GM23338 (cell line): Measurements from ENCODE around the gene ONECUT3. TPM values are rescaled to one million over a fixed set of nuclear protein-coding genes. Genes with fewer than 3 reads are reported as not detected.

Source experiments
- ATAC-seq: fragments of 200-7000 bp; cut with Tn5 transposase; 3 replicates; pipeline ENCODE4 v1.9.1; 2020
- DNase-seq: peaks from one replicate; pipeline ENCODE4 v3.0.0-alpha.2; 2015; ENCODE audit warnings: low spot score
- H2AFZ ChIP-seq: fragments of 200-600 bp; sonication (generic); 2 replicates; pipeline ENCODE4 v1.8.0; 2016; ENCODE audit warnings: antibody characterized with exemption, mild to moderate bottlenecking, moderate library complexity
- H3F3A ChIP-seq: fragments of 200-600 bp; sonication (generic); replicated peaks from 2 replicates; pipeline ENCODE4 v1.8.0; 2017; ENCODE audit warnings: antibody characterized with exemption, mixed run types, low read depth
- H3K27ac ChIP-seq: fragments of 200-600 bp; sonication (generic); 2 replicates; pipeline ENCODE4 v1.6.1; 2016; ENCODE audit warnings: low read depth
- H3K27me3 ChIP-seq: fragments of 200-600 bp; sonication (generic); 2 replicates; pipeline ENCODE4 v1.8.0; 2016; ENCODE audit warnings: mild to moderate bottlenecking, mixed run types, moderate library complexity; ENCODE audit not compliant: insufficient read depth
- H3K36me3 ChIP-seq: fragments of 200-600 bp; sonication (generic); 2 replicates; pipeline ENCODE4 v1.8.0; 2016; ENCODE audit warnings: mild to moderate bottlenecking; ENCODE audit not compliant: insufficient read depth
- H3K4me1 ChIP-seq: fragments of 200-600 bp; sonication (generic); 2 replicates; pipeline ENCODE4 v1.8.0; 2016; ENCODE audit warnings: mild to moderate bottlenecking, moderate library complexity; ENCODE audit not compliant: insufficient read depth
- H3K4me2 ChIP-seq: fragments of 200-600 bp; sonication (generic); 2 replicates; pipeline ENCODE4 v1.7.1; 2017; ENCODE audit warnings: mixed run types
- H3K4me3 ChIP-seq: fragments of 200-600 bp; sonication (generic); 2 replicates; pipeline ENCODE4 v1.6.1; 2016; ENCODE audit warnings: mixed run types
- H3K79me2 ChIP-seq: fragments of 200-600 bp; sonication (generic); replicated peaks from 2 replicates; pipeline ENCODE4 v1.8.0; 2017; ENCODE audit warnings: mild to moderate bottlenecking; ENCODE audit not compliant: insufficient read depth
- H3K9me2 ChIP-seq: fragments of 200-600 bp; sonication (generic); 2 replicates; pipeline ENCODE4 v1.8.0; 2017; ENCODE audit not compliant: insufficient read depth
- H4K20me1 ChIP-seq: fragments of 200-600 bp; sonication (generic); replicated peaks from 2 replicates; pipeline ENCODE4 v1.8.0; 2017; ENCODE audit warnings: mild to moderate bottlenecking; ENCODE audit not compliant: insufficient read depth
- H3K27ac Mint-ChIP-seq: 2 replicates; pipeline ENCODE4 v1.8.0; 2020; ENCODE audit warnings: inconsistent platforms, mild to moderate bottlenecking, moderate library complexity, mixed read lengths
- H3K27me3 Mint-ChIP-seq: 3 replicates; pipeline ENCODE4 v1.8.0; 2022; ENCODE audit warnings: low read depth, mild to moderate bottlenecking, moderate library complexity, mixed read lengths, inconsistent platforms; ENCODE audit not compliant: insufficient read depth, poor library complexity
- H3K36me3 Mint-ChIP-seq: 3 replicates; pipeline ENCODE4 v1.8.0; 2021; ENCODE audit warnings: low read depth, mild to moderate bottlenecking, inconsistent platforms, moderate library complexity, mixed read lengths
- H3K4me1 Mint-ChIP-seq: 3 replicates; pipeline ENCODE4 v1.8.0; 2020; ENCODE audit warnings: mild to moderate bottlenecking, inconsistent platforms, mixed read lengths
- H3K4me3 Mint-ChIP-seq: 3 replicates; pipeline ENCODE4 v1.8.0; 2021; ENCODE audit warnings: moderate library complexity, mild to moderate bottlenecking, inconsistent platforms, mixed read lengths
- H3K9me3 Mint-ChIP-seq: 3 replicates; pipeline ENCODE4 v1.8.0; 2020; ENCODE audit warnings: moderate library complexity, mild to moderate bottlenecking, inconsistent platforms, mixed read lengths
- CREB1 ChIP-seq: fragments of 250-450 bp; sonication (Bioruptor Pico); IDR thresholded peaks from 2 replicates; pipeline ENCODE4 v1.5.0; 2020; ENCODE audit warnings: low read depth, mild to moderate bottlenecking, moderate library complexity
- CTCF ChIP-seq, 2 experiments: fragments of 200-600 bp in 1 of 2; sonication (generic) in 1 of 2; conservative IDR thresholded peaks; 2 replicates each; pipeline versions ENCODE4 v1.5.1 to v1.6.1; 2016 to 2017; ENCODE audit warnings: antibody characterized with exemption in 2 of 2, low read depth in 2 of 2, mild to moderate bottlenecking in 2 of 2, moderate library complexity in 1 of 2
- ETS1 ChIP-seq: IDR thresholded peaks from 2 replicates; pipeline ENCODE4 v1.6.1; 2016; ENCODE audit warnings: antibody characterized with exemption
- EZH2 ChIP-seq: fragments of 200-600 bp; sonication (generic); IDR thresholded peaks from one replicate; pipeline ENCODE4 v1.8.0; 2017; ENCODE audit warnings: antibody characterized with exemption, mild to moderate bottlenecking, low read depth; ENCODE audit not compliant: unreplicated experiment
- EZH2phosphoT487 ChIP-seq: fragments of 200-600 bp; sonication (generic); IDR thresholded peaks from one replicate; pipeline ENCODE4 v1.8.1; 2018; ENCODE audit warnings: antibody characterized with exemption; ENCODE audit not compliant: unreplicated experiment
- NANOG ChIP-seq: IDR thresholded peaks from 2 replicates; pipeline ENCODE4 v1.6.1; 2016; ENCODE audit warnings: antibody characterized with exemption, borderline replicate concordance
- POLR2AphosphoS5 ChIP-seq: IDR thresholded peaks from 2 replicates; pipeline ENCODE4 v1.6.1; 2016; ENCODE audit warnings: antibody characterized with exemption, low read depth
- STAT1 ChIP-seq: IDR thresholded peaks from one replicate; pipeline ENCODE4 v1.6.1; 2016; ENCODE audit warnings: antibody characterized with exemption; ENCODE audit not compliant: unreplicated experiment
- ZNF331 ChIP-seq: fragments of 250-450 bp; sonication (Bioruptor Pico); IDR thresholded peaks from 2 replicates; pipeline ENCODE4 v1.5.0; 2020; ENCODE audit warnings: low read depth, mild to moderate bottlenecking, moderate library complexity
- ZNF462 ChIP-seq: fragments of 250-450 bp; sonication (Bioruptor Pico); IDR thresholded peaks from 2 replicates; pipeline ENCODE4 v1.5.0; 2020; ENCODE audit warnings: mild to moderate bottlenecking, moderate library complexity
- polyA plus RNA-seq: library from polyadenylated mRNA; unstranded; fragments of >200 nt; fragmentation: Nextera tagmentation; extraction: Ambion mirVana; gene quantifications from 2 replicates; pipeline ENCODE4 v1.2.1, GENCODE V29; 2016
- total RNA-seq: library from RNA; depleted of rRNA; stranded (reverse); fragments of >200 nt; shearing (Covaris generic); gene quantifications from 2 replicates; pipeline ENCODE4 v1.2.3, GENCODE V29; 2014

Gene ONECUT3
- total and polyA plus RNA-seq, 2 experiments from 2014 or later: not detected

- Histone ChIP-seq H3K4me2 (no peak overlapping the region), H3K9me2 (no peaks in the 10 kb centered on the region), H3K27ac (no peak overlapping the region), H3K27me3 (no peaks in the 10 kb centered on the region), H3K36me3 (no peaks in the 10 kb centered on the region), H2AFZ (no peak overlapping the region), H3K79me2 (no peaks in the 10 kb centered on the region), H3F3A (0 out of 2 replicates have a peak, but pooled peaks cover 4% of the 10 kb centered on the region), H3K4me3 (no peak overlapping the region), H4K20me1 (no peaks in the 10 kb centered on the region), H3K4me1 (no peaks in the 10 kb centered on the region)
- Mint-ChIP-seq H3K36me3 (peaks cover 34% of the 10 kb centered on the region), H3K9me3 (no peaks in the 10 kb centered on the region), H3K27me3 (peaks cover 4% of the 10 kb centered on the region), H3K27ac (no peak overlapping the region), H3K4me1 (peaks cover 8% of the 10 kb centered on the region), H3K4me3 (no peak overlapping the region)
- no peak for DNase-seq
- TF ChIP-seq POLR2AphosphoS5 (no peak), ZNF462 (CRISPR knock-in tag) (no peak), STAT1 (no peak), CTCF (conservative IDR thresholded peaks at IDR 0.05; ENCODE audit: low read depth in 2 of 2) (no peak), EZH2 (no peak), NANOG (no peak), ZNF331 (CRISPR knock-in tag) (no peak), ETS1 (no peak), EZH2phosphoT487 (no peak), CREB1 (no peak)
- ATAC-seq: no peak
Measured at GRCh38 chr19:1823539-1824251, 70.4 kb downstream of the ONECUT3 start.
